ENCODE results near the gene EDC3.
"Not testable (repeated sequence)": the region's sequence is repeated elsewhere in the genome, so short reads cannot be mapped to it uniquely, and the experiment has no call there.

Gene EDC3

DNA sequence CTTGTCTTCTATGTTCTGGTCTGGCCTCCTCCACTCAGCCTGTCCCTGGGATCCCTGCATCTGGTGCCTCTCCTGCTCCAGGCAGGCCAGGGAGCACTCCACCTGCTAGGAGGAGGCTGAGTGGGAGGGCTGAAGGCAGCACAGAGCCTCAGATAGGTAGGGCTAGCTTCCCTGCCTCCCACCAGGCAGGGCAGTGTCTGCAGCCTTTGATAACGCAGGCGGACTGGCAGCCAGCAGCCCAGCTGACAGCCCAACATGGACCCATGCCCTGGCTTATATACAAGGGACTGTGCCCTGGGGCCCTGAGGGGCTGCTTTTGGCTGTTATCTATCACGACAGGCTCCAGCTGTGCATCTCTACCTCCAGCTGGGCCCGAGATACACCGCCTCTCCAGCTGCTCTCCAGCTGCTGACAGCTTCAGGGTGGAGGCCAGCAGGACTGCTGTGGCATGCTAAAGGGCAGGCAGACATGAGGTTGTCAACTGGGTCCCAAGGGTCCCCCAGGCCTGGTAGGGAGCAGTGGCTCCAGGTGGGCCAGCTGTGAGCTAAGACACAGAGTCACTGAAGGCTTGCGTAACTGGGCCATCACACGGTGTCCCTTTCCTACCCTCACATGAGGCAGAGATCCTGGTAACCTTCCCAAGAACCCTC lies 85.4 kb downstream of the EDC3 start:
- DNase-seq (ENCODE audit: low read depth) = no peak

- DNase-seq (ENCODE audit: low read depth) = no peak
Observed at GRCh38 chr15:74609938-74610301, 85.9 kb downstream of the EDC3 start.

DNA sequence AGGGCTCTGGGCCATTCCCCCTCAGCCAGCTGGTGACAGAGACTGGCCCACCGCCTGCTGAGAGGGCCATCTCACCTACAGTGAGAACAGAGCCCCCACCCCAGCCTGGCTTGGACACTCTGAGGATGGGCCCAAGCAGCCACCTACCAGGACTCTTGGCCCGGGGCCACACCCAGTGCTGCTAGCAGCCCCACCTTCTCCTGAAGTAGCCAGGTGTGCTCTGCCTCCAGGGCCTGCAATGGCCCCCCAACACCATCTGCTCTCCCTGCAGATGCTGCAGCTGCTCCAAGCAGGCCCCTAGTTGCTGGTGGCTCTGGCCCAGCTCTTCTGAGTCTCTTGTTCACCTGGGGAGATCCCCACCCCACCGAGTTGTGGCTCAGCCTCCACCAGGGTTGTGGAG lies 87.0 kb downstream of the EDC3 start:
- no peak for DNase-seq (ENCODE audit: low read depth)

GRCh38 chr15:74605795-74606150 lies 90.1 kb downstream of the EDC3 start:
- no peak for DNase-seq (ENCODE audit: low read depth)

DNA sequence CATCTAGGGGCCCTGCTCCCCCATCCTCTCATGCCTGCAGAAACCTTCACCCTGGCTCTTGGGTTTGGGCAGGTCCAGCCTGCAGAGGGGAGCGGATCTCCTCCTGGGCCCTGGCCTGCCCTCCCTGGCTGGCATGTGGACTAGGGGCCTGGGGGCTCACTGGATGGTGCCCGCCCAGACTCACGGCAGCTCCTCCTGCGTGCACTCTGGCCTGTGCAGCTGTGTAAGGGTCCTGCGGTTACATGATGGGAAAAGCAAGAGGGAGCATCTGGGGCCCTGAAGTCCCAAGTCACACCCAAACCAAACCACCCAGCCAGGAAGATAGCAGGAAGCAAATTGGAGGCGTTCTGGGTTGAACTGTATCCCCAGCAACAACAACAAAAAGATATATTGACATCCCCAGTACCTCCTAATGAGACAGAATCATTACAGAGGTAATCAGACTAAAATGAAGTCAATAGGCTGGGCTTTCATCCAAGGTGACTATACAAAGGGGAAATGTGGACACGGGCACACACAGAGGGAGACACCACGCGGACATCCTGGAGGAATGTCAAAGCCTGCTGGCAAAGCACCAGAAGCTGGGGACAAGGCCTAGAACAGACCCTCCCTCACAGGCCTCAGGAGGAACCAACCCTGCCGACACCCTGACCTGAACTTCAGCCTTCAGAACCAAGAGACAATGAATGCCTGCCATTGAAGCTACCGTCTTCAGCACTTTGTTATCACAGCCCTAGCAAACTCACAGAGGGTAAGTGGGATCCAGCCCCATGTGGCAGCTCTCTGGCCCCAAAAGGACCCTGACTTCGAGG lies 90.6 kb downstream of the EDC3 start:
- DNase-seq (ENCODE audit: low read depth) = no peak

GRCh38 chr15:74603789-74604705 lies 91.8 kb downstream of the EDC3 start:
- no peak for DNase-seq (ENCODE audit: low read depth)

DNA sequence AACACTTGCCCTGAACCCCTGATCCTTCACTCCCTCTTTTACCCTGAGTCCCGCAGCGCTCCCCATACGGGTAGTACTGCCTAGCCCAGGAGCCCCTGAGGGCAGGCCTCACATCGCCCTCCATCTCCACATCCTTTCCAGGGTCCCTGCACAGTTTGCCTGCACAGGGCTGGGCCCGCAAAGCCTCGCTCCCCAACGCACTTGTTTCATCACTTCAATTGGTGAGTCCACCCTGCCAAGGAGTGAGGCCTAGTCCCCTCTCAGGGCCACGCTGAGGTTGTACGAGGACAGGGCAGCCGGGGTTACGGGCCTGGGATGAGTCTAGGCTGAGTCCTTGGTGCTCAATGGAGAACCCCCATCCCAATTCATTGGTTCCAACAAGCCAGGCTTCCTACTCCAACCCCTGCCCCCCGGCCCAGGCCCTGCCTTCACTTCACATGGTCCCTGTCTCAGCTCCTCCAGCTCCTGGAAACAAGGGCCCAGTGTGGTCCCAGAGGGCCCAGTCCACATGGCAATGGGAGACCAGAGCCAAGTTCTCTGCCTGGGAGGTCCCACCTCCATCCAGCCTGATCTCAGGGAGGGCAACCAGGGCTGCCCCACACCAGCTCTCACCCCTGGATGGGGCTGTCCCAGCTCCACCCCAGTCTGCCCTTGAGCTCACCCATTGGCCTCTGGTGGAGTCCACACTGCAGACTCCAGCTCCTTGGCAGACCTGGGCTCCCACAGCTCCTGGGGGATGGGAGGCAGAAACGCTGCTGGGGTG lies 92.6 kb downstream of the EDC3 start:
- DNase-seq (ENCODE audit: low read depth) = no peak

DNA sequence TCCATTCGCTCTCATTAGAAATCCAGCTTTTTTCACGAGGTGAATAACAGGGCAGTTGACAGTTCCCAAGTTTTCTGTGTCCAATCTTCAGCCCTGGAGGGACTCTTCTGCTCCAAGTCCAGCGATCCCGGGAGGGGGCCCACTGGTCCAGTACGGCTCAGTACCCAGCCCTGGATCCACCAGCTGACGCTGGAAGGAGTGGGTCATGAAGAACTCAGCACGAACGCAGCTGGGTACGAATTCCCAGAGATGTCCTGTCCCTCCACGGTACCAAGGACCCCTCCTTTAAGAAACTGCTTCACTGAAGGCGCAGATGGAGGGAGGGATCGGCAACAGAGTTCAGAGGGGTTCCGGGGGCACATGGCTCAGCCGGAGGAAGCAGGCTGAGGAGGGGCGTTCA lies 96.7 kb downstream of the EDC3 start:
- no peak for DNase-seq (ENCODE audit: low read depth)

DNA sequence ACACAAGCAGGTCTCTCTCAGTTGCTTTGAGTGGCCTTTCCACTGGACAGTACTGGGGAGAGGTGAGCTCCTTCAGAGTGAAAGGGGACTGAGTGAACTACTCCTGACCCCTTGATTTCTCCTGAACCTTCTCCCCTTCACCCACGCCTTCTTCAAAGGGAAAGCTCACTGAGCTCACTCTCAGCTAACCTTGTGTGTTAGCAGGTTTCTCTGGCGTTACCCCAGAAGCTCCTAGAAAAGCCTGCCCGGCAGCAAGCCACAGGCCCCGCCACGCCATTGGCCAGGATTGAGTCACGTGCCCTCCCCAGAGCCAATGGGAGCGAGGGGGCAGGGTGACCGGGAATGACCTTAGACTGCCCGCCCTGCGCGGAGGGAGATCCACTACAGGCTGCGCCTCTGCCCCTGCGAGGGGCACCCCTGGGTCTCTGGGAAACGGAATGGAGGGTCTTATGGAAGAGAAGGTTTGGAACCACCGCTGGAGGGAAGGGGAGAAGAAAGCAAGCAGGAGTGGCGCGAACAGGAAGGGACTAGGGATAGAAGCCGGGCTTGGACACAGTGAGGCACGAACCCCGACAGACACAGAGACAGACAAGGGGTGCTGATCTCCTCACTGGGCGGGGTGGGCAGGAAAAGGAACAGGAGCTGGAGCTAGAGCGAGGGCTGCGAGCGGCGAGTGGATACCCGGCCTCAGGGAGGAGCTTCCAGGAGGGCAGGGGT lies 97.5 kb downstream of the EDC3 start:
- peak; percentile 79 for DNase-seq (ENCODE audit: low read depth)

- not testable (repeated sequence) for DNase-seq (ENCODE audit: low read depth)
Observed at GRCh38 chr15:74597146-74597705, 98.6 kb downstream of the EDC3 start.

DNA sequence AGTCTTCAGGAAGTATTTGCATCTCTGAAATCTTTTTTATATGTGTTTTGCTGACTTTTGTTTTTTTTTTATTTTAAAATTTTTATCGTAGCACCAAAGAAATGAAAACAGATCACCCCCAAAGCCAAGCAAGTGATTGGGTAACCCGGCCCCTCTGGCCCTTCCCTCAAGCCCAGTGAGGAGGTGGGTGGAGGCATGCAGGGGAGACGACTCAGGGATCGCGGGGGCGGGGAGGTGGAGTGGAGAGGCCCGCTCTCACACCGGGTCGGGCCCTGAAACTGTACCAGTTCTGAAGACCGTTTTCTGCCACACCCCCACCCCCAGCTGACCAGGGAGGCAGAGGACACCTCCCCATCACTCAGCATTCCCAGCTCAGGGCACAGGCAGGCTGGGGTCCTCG lies 99.1 kb downstream of the EDC3 start:
- DNase-seq (ENCODE audit: low read depth) = not testable (repeated sequence)

DNA sequence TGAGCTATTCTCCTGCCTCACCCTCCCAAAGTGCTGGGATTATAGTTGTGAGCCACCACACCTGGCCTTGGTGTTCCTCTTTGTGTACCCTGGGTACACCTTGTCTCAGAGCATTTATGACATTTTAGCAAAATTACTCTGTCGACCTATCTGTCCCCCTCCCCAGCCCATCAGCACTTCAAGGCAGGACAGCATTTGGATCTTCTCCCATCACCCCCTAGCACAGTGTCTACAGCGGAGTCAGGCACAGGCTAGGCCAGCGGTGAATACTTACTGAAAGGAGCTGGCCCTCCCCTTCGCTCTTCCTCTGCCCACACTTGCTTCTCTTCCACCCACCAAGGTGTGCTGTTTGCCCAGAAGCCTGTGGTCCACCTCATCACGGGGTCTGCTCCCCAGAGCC lies 100.6 kb downstream of the EDC3 start:
- no peak for DNase-seq (ENCODE audit: low read depth)

DNA sequence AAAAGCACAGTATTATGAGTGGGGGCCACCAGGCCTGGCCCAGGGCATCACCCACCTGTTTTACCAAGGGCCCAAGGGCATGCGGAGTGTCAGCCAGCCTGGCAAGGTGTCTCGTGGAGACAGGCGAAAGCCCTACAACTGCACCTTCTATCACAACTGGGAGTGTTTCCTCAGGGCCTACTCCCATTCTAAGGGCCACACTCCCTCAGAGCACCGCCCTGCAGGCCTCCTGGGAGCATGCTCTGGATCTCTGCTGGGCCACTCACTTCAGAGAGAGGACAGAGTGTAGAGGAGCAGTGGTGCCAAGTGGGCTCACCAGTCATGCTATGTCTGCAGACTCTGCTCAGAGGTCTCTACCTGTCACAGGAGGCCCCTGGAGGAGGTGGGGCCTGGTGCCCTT lies 101.4 kb downstream of the EDC3 start:
- no peak for DNase-seq (ENCODE audit: low read depth)

DNA sequence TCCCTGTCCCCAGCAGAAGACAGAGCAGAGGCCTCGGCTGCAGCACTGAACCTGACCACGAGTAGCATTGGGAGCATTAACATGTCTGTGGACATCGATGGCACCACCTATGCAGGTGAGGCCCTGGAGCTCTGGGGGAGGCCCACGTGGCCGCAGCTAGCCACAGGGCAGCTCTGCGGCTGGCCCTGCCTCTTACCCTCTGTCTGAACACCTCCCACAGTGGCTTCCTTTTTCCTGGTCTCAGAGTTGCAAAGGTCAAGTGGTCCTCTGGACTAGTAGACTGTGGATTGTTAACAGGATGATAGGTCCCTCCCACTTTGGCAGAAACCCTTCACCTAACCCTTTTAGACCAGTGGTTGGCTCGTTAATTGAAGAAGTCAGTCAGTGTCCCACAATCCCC lies 102.7 kb downstream of the EDC3 start:
- DNase-seq (ENCODE audit: low read depth) = no peak

DNA sequence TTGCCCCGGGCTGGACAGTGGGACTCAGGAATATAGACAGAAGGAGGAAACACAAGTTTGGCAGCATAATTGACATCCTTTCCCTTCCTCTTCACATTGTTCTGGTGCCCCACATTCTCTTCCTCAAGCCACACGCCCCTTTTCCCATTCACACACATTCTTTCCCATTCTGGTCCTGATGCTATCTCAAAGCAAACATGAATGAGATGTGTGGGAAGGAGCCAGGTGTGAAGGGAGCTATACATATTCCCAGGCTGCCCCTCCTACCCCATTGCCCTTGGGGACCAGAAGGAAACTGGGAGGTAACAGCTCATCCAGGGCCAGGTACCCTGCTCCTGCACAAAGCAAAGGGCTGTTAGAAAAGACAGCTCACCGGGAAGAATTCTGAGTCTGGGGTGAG lies 103.6 kb downstream of the EDC3 start:
- no peak for DNase-seq (ENCODE audit: low read depth)

GRCh38 chr15:74589826-74590225 lies 106.0 kb downstream of the EDC3 start:
- DNase-seq (ENCODE audit: low read depth) = no peak

DNA sequence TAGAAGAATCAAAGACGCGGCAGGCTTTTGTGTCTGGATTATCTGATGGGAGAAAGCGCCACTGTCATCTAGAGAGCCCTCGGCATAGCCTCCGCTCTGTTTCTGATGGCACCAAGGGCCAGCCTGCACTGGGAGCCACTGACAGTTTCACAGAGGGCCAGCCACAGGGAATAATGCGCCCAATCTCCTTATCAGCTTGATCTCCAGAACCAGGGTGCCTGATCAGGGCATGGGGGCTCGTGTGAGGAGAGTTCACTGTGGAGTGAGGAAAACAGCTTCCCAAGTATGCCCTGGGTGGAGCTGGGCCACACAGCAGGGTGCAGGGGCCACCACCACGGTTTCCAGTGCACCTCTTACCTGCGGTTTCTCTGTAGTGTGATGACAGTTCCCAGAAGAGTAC lies 110.0 kb downstream of the EDC3 start:
- DNase-seq (ENCODE audit: low read depth) = no peak

DNA sequence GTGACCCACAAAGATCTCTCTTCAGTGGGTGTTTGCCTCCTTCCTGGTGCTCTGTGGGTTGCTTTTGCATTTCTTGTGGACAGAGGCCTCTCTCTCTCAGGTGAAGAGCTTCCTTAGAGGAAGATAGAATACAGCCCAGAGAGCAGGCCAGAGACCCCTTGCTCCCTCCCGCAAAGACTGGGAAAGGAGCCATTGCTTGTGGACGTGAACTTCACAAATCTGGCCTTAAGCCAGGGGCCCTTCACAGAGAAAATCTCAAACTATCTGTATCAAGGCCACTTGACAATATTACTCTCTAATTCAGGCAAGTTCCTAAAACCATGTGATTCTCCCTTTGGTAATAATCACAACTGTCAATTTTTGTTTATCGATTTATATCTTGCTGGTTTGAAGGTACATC lies 110.6 kb downstream of the EDC3 start:
- no peak for DNase-seq (ENCODE audit: low read depth)

DNA sequence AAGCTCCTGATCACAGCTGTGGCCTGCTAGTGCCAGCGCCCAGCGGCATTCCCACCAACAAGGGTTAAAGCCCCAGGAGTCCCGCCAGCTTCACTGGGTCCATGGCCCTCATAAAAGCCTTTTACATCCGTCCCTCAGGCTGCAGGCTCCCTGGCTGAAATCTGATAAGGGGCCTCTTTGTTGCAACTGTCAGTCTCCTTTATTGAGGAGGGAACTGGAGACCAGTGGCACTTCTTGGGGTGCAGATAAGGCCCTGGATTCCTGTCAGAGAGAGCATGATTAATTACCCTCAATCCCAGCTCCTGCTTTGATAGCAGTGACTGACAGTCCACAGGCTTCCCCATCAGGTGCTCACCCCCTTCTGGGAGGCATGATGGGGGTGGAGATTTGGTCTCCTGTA lies 111.0 kb downstream of the EDC3 start:
- DNase-seq (ENCODE audit: low read depth) = no peak

- DNase-seq (ENCODE audit: low read depth) = no peak
Observed at GRCh38 chr15:74584204-74584603, 111.6 kb downstream of the EDC3 start.
